K562 (cell line): ENCODE data around the gene LIN28B. TPM values are rescaled to one million over a fixed set of nuclear protein-coding genes. Genes with fewer than 3 reads are reported as not detected.

Experiments
- ATAC-seq: fragments of 200-7000 bp; cut with Tn5 transposase; 3 replicates; pipeline ENCODE4 v1.9.1; 2020; ENCODE audit warnings: moderate library complexity
- BruUV-seq: library from RNA; stranded (reverse); fragments of 400-500 nt; replicated peaks from 2 replicates; lab custom pipeline; 2021; lab: Mats Ljungman, UMichigan
- CTCF ChIA-PET: fragments of 300-600 bp; formaldehyde crosslinking; extraction: SDS; loops from one replicate; lab custom pipeline; 2021; ENCODE audit warnings: low intra/inter-chr PET ratio; lab: Yijun Ruan, JAX
- POLR2A ChIA-PET: fragments of 300-600, 350-650 bp; sonication (Branson Sonifier 250); formaldehyde crosslinking; extraction: SDS; loops from one replicate; lab custom pipeline; 2021; ENCODE audit warnings: antibody characterized with exemption, inconsistent platforms; lab: Yijun Ruan, JAX
- DNase-seq, 4 experiments: peaks; one replicate each; pipeline versions ENCODE4 v3.0.0 to v3.0.0-alpha.2; 2011 to 2018; ENCODE audit warnings: low spot score in 3 of 4, mixed read lengths in 3 of 4; ENCODE audit errors: extremely low read depth in 1 of 4
- FAIRE-seq: peaks from 2 replicates; lab custom pipeline; 2011; peaks lifted over from hg19 to GRCh38; lab: Jason Lieb, UNC
- H2AFZ ChIP-seq: 2 replicates; pipeline ENCODE4 v1.6.0; 2011; ENCODE audit warnings: low read depth, low read length, control low read depth, inconsistent platforms
- H3K27ac ChIP-seq: fragments of 200-600 bp; 3 replicates; pipeline ENCODE4 v1.8.0; 2011; ENCODE audit warnings: low read depth, mild to moderate bottlenecking, control low read depth, inconsistent platforms, low read length, moderate library complexity, mixed read lengths; ENCODE audit errors: extremely low read depth
- H3K27me3 ChIP-seq, 2 experiments: fragments of 300-600 bp in 1 of 2; 2 replicates in 1 of 2; 3 replicates in 1 of 2; pipeline versions ENCODE4 v1.6.0 to v1.8.0; 2011; ENCODE audit warnings: inconsistent platforms in 2 of 2, low read length in 2 of 2, mild to moderate bottlenecking in 1 of 2, mixed read lengths in 1 of 2, moderate library complexity in 1 of 2; ENCODE audit not compliant: control insufficient read depth in 2 of 2, insufficient read depth in 2 of 2
- H3K36me3 ChIP-seq: fragments of 300-600 bp; 3 replicates; pipeline ENCODE4 v1.8.0; 2011; ENCODE audit warnings: mild to moderate bottlenecking, low read length, inconsistent platforms; ENCODE audit not compliant: control insufficient read depth, insufficient read depth
- H3K4me1 ChIP-seq, 2 experiments: fragments of 200-600 bp in 1 of 2; replicated peaks in 1 of 2; 2 replicates in 1 of 2; 3 replicates in 1 of 2; pipeline versions ENCODE4 v1.5.1 to v1.8.0; 2011; ENCODE audit warnings: inconsistent platforms in 2 of 2, low read length in 2 of 2, mild to moderate bottlenecking in 1 of 2, mixed read lengths in 1 of 2, moderate library complexity in 1 of 2; ENCODE audit not compliant: control insufficient read depth in 2 of 2, insufficient read depth in 2 of 2
- H3K4me2 ChIP-seq: 2 replicates; pipeline ENCODE4 v1.6.1; 2011; ENCODE audit warnings: low read length, control low read depth, inconsistent platforms, mixed read lengths; ENCODE audit not compliant: insufficient read depth
- H3K4me3 ChIP-seq: fragments of 200-600 bp; sonication (generic), shearing (Covaris generic); 2 replicates; pipeline ENCODE4 v1.5.1; 2016; ENCODE audit warnings: control low read depth, inconsistent platforms
- H3K79me2 ChIP-seq: fragments of 200-600 bp; 3 replicates; pipeline ENCODE4 v1.8.0; 2011; ENCODE audit warnings: low read length, inconsistent platforms; ENCODE audit not compliant: control insufficient read depth, insufficient read depth
- H3K9ac ChIP-seq, 2 experiments: 2 replicates each; pipeline versions ENCODE4 v1.6.0 to v1.6.1; 2011; ENCODE audit warnings: low read depth in 2 of 2, low read length in 2 of 2, control low read depth in 1 of 2, inconsistent platforms in 1 of 2, mild to moderate bottlenecking in 1 of 2, mixed read lengths in 1 of 2; ENCODE audit not compliant: insufficient read depth in 1 of 2
- H3K9me1 ChIP-seq: one replicate; pipeline ENCODE4 v1.6.0; 2011; ENCODE audit warnings: inconsistent platforms, mild to moderate bottlenecking, low read length, moderate library complexity; ENCODE audit not compliant: control insufficient read depth, insufficient read depth
- H3K9me3 ChIP-seq: replicated peaks from 2 replicates; pipeline ENCODE4 v1.5.1; 2011; ENCODE audit warnings: low read depth, low read length, inconsistent platforms; ENCODE audit not compliant: control insufficient read depth, insufficient read depth
- H4K20me1 ChIP-seq: replicated peaks from 2 replicates; pipeline ENCODE4 v1.6.1; 2011; ENCODE audit warnings: low read length, inconsistent platforms, mixed read lengths; ENCODE audit not compliant: control insufficient read depth, insufficient read depth
- ARHGAP35 ChIP-seq: fragments of 450-650 bp; IDR thresholded peaks from 2 replicates; pipeline ENCODE4 v1.6.1; 2018; ENCODE audit not compliant: partially characterized antibody
- ATF1 ChIP-seq, 2 experiments: fragments of 450-650 bp in 1 of 2; IDR thresholded peaks; 2 replicates each; pipeline ENCODE4 v1.6.1; 2016; ENCODE audit warnings: missing compliant biosample characterization in 1 of 2, missing genetic modification characterization in 1 of 2
- CCAR2 ChIP-seq: fragments of 200-400 bp; formaldehyde crosslinking; IDR thresholded peaks from 2 replicates; pipeline ENCODE4 v1.6.1; 2017; ENCODE audit warnings: mild to moderate bottlenecking, low read depth, low read length
- GTF2E2 ChIP-seq: fragments of 200-800 bp; sonication (Bioruptor generic); IDR thresholded peaks from 2 replicates; pipeline ENCODE4 v1.6.1; 2016; ENCODE audit warnings: missing genetic modification characterization, missing compliant biosample characterization
- HIVEP1 ChIP-seq: fragments of 250-450 bp; sonication (Bioruptor Pico); IDR thresholded peaks from 2 replicates; pipeline ENCODE4 v1.4.0; 2020; ENCODE audit warnings: mild to moderate bottlenecking
- HNRNPLL ChIP-seq: fragments of 200-400 bp; formaldehyde crosslinking; IDR thresholded peaks from 2 replicates; pipeline ENCODE4 v1.6.1; 2017; ENCODE audit warnings: low read length, low read depth, mild to moderate bottlenecking; ENCODE audit not compliant: poor library complexity, severe bottlenecking
- MCM3 ChIP-seq: fragments of 450-650 bp; IDR thresholded peaks from 2 replicates; pipeline ENCODE4 v1.6.1; 2016
- RFX7 ChIP-seq: fragments of 250-450 bp; sonication (Bioruptor Pico); IDR thresholded peaks from 2 replicates; pipeline ENCODE4 v1.5.1; 2021; ENCODE audit warnings: mild to moderate bottlenecking
- STAG1 ChIP-seq: sonication (generic); formaldehyde crosslinking; IDR thresholded peaks from 2 replicates; pipeline ENCODE4 v1.5.0; 2020; ENCODE audit warnings: missing genetic modification reagents, borderline replicate concordance
- XRCC4 ChIP-seq: IDR thresholded peaks from one replicate; pipeline ENCODE4 v1.6.1; 2011; ENCODE audit not compliant: insufficient read depth, insufficient read length; ENCODE audit errors: extremely low read depth
- ZFP1 ChIP-seq: fragments of 450-650 bp; formaldehyde crosslinking; IDR thresholded peaks from 2 replicates; pipeline ENCODE4 v1.4.0; 2020; ENCODE audit warnings: mild to moderate bottlenecking, mixed read lengths
- ZNF77 ChIP-seq: fragments of 250-450 bp; sonication (Bioruptor Pico); IDR thresholded peaks from 2 replicates; pipeline ENCODE4 v1.5.0; 2020
- WGBS: fragments of 100-300 bp; shearing (Covaris generic); methylation state at CpG from one replicate; pipeline ENCODE4 v1.1.6; 2016; ENCODE audit warnings: low coverage, mixed read lengths; ENCODE audit not compliant: insufficient coverage; ENCODE audit errors: missing lambda C conversion rate; 5-methylcytosine and 5-hydroxymethylcytosine counted together
- in situ Hi-C: fragments of 300-500 bp; cut with MboI; formaldehyde crosslinking; loops from 4 replicates; pipeline ENCODE4 v1.15.0; 2018; ENCODE audit warnings: inconsistent platforms, mixed read lengths
- intact Hi-C: fragments of 100-400 bp; cut with micrococcal nuclease; formaldehyde crosslinking; loops from 2 replicates; pipeline ENCODE4 v1.14.2; 2022
- polyA plus RNA-seq, 8 experiments: library from polyadenylated mRNA; depleted of rRNA in 4 of 8; stranded (reverse) in 5 of 8; unstranded in 3 of 8; fragments of >200 nt; fragmentation: Nextera tagmentation in 2 of 8; fragmentation: Illumina TruSeq in 1 of 8; extraction: Ambion mirVana in 2 of 8; extraction: Trizol in 1 of 8; gene quantifications; 2 replicates each; pipeline versions ENCODE4 v1.2.1 to v1.2.3, GENCODE V29; 2011 to 2014; ENCODE audit warnings: inconsistent platforms in 1 of 8, missing spikeins in 1 of 8
- total RNA-seq, 7 experiments: library from RNA; depleted of rRNA in 6 of 7; stranded (reverse); fragments of >200 nt in 6 of 7; fragmentation: Illumina TruSeq in 2 of 7; extraction: Trizol in 2 of 7; gene quantifications; 2 replicates each; pipeline versions ENCODE4 v1.2.1 to v1.2.3, GENCODE V29; 2011 to 2021; ENCODE audit warnings: low replicate concordance in 1 of 7
- TF ChIP-seq, protein P1 (sequence below): fragments of 450-650 bp; IDR thresholded peaks from 2 replicates; pipeline ENCODE4 v1.6.1; 2018; ENCODE audit warnings: mild to moderate bottlenecking, low read depth; ENCODE audit not compliant: partially characterized antibody
- TF ChIP-seq, protein P2 (sequence below): fragments of 450-650 bp; IDR thresholded peaks from 2 replicates; pipeline ENCODE4 v1.6.1; 2016; ENCODE audit warnings: antibody characterized with exemption
- TF ChIP-seq, protein P3 (sequence below): sonication (generic); formaldehyde crosslinking; IDR thresholded peaks from 2 replicates; pipeline ENCODE4 v1.8.1; 2022; ENCODE audit warnings: missing genetic modification reagents
- TF ChIP-seq, protein P4 (sequence below): sonication (generic); formaldehyde crosslinking; IDR thresholded peaks from 2 replicates; pipeline ENCODE4 v1.8.1; 2022; ENCODE audit warnings: missing genetic modification reagents
- TF ChIP-seq, protein P5 (sequence below), 2 experiments: fragments of 450-650 bp in 1 of 2; sonication (generic) in 1 of 2; formaldehyde crosslinking in 1 of 2; IDR thresholded peaks in 1 of 2; conservative IDR thresholded peaks in 1 of 2; 2 replicates each; pipeline versions ENCODE4 v1.6.1 to v1.8.1; 2016 to 2023; ENCODE audit warnings: mild to moderate bottlenecking in 2 of 2, moderate library complexity in 2 of 2, inconsistent platforms in 1 of 2, missing genetic modification reagents in 1 of 2

The LIN28B gene
- total and polyA plus RNA-seq, 9 of the 15 experiments (the other 6 are each of a cell fraction or from before 2014, with no cell fraction given): 20.9 to 77.3 (median 42.1) TPM

DNA sequence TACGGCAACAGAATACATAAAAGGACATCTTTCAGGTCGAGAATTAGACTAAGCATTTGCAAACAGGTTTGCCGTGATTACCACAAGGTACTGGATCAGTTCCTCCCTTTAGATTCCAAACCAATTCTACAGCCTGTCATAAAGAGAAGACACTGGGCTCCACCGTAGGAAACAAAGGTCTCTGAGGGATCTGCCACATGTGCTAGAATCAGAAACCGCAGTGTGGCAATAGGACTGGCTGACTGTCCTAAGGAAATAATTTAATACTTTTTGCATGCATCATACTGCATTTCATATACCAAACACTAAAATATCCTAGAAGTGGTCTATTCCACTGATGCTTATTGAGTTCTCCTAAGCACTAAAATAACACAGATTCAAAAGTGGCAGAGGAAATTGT is 163.7 kb downstream of the LIN28B start:
- Histone ChIP-seq H3K36me3 (no peaks in the 10 kb centered on the region), H3K4me1 (no peaks in the 10 kb centered on the region), H3K27me3 (peaks cover 14 to 20% of the 10 kb centered on the region in 2 experiments; a peak in 4 of 5 replicates), H3K79me2 (no peaks in the 10 kb centered on the region), H3K9me3 (no peaks in the 10 kb centered on the region), H3K4me3 (no peak overlapping the region), H3K4me2 (no peak overlapping the region), H3K27ac (no peak overlapping the region), H3K9ac (no peak overlapping the region), H2AFZ (no peak overlapping the region), H3K9me1 (no peaks in the 10 kb centered on the region), H4K20me1 (no peaks in the 10 kb centered on the region)
- in situ Hi-C loops: no loop called here
- no TSS peak for BruUV-seq
- no peak for ATAC-seq
- DNase-seq: no peak
- WGBS: 0% methylated on average over 5 of the region's 5 CpGs
- FAIRE-seq: no peak
- ChIA-PET CTCF (no interaction called here), POLR2A (no interaction called here)
- intact Hi-C loops: no loop called here
- TF ChIP-seq ARHGAP35 (no peak), XRCC4 (no peak), STAG1 (no peak), HIVEP1 (no peak), RFX7 (no peak), MCM3 (no peak), GTF2E2 (tag) (no peak), CCAR2 (no peak), ATF1 (CRISPR knock-in tag; IDR thresholded peaks at IDR 0.05) (no peak), ATF1 (tag; IDR thresholded peaks at IDR 0.05) (no peak), HNRNPLL (no peak), ZNF77 (no peak), ZFP1 (CRISPR knock-in tag) (no peak)
- TF ChIP-seq, protein P1, sequence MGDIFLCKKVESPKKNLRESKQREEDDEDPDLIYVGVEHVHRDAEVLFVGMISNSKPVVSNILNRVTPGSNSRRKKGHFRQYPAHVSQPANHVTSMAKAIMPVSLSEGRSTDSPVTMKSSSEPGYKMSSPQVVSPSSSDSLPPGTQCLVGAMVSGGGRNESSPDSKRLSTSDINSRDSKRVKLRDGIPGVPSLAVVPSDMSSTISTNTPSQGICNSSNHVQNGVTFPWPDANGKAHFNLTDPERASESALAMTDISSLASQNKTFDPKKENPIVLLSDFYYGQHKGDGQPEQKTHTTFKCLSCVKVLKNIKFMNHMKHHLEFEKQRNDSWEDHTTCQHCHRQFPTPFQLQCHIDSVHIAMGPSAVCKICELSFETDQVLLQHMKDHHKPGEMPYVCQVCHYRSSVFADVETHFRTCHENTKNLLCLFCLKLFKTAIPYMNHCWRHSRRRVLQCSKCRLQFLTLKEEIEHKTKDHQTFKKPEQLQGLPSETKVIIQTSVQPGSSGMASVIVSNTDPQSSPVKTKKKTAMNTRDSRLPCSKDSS: no peak
- TF ChIP-seq, protein P2, sequence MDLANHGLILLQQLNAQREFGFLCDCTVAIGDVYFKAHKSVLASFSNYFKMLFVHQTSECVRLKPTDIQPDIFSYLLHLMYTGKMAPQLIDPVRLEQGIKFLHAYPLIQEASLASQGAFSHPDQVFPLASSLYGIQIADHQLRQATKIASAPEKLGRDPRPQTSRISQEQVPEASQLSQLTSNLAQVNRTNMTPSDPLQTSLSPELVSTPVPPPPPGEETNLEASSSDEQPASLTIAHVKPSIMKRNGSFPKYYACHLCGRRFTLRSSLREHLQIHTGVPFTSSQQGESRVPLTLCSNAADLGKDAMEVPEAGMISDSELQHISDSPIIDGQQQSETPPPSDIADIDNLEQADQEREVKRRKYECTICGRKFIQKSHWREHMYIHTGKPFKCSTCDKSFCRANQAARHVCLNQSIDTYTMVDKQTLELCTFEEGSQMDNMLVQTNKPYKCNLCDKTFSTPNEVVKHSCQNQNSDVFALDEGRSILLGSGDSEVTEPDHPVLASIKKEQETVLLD: no peak
- TF ChIP-seq, protein P3, sequence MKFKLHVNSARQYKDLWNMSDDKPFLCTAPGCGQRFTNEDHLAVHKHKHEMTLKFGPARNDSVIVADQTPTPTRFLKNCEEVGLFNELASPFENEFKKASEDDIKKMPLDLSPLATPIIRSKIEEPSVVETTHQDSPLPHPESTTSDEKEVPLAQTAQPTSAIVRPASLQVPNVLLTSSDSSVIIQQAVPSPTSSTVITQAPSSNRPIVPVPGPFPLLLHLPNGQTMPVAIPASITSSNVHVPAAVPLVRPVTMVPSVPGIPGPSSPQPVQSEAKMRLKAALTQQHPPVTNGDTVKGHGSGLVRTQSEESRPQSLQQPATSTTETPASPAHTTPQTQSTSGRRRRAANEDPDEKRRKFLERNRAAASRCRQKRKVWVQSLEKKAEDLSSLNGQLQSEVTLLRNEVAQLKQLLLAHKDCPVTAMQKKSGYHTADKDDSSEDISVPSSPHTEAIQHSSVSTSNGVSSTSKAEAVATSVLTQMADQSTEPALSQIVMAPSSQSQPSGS (CRISPR knock-in tag): no peak
- TF ChIP-seq, protein P4, sequence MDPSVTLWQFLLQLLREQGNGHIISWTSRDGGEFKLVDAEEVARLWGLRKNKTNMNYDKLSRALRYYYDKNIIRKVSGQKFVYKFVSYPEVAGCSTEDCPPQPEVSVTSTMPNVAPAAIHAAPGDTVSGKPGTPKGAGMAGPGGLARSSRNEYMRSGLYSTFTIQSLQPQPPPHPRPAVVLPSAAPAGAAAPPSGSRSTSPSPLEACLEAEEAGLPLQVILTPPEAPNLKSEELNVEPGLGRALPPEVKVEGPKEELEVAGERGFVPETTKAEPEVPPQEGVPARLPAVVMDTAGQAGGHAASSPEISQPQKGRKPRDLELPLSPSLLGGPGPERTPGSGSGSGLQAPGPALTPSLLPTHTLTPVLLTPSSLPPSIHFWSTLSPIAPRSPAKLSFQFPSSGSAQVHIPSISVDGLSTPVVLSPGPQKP (CRISPR knock-in tag): no peak
- TF ChIP-seq, protein P5, sequence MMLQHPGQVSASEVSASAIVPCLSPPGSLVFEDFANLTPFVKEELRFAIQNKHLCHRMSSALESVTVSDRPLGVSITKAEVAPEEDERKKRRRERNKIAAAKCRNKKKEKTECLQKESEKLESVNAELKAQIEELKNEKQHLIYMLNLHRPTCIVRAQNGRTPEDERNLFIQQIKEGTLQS (IDR thresholded peaks at IDR 0.05): no peak
- TF ChIP-seq, protein P5 (CRISPR knock-in tag; conservative IDR thresholded peaks at IDR 0.05): no peak
